ENCODE measurements around the gene SLC51B. TPM values are rescaled to one million over a fixed set of nuclear protein-coding genes. Genes with fewer than 3 reads are reported as not detected.

The SLC51B gene
- total RNA-seq, 1 experiment from 2014 or later = not detected

GRCh38 chr15:65085990-65086679 is 40.9 kb downstream of the SLC51B start:
- TF ChIP-seq ZNF274 (IDR thresholded peaks at IDR 0.05; ENCODE audit: low read depth, low read length) = no peak
- peak; percentile 66 to 84 (median 69) for TF ChIP-seq CTCF (IDR thresholded peaks at IDR 0.05 in 2 of 3, conservative IDR thresholded peaks at IDR 0.05 in 1 of 3; ENCODE audit: borderline replicate concordance in 1 of 3, insufficient read depth in 1 of 3, low read depth in 2 of 3, low read length in 2 of 3)
- TF ChIP-seq POLR2A (IDR thresholded peaks at IDR 0.05; ENCODE audit: borderline replicate concordance, extremely low read depth, insufficient read depth, insufficient read length) = no peak
- peak; percentile 70 for TF ChIP-seq RAD21 (IDR thresholded peaks at IDR 0.05; ENCODE audit: low read depth)
- intact Hi-C loops (cut with micrococcal nuclease) = loop anchor here (1.0 kb wide), 1 partner anchor 32 kb away; no protein-coding TSS in a partner anchor
- H3K9me2 ChIP-seq (ENCODE audit: insufficient read depth) = no peaks in the 10 kb centered on the region
- CTCF ChIA-PET = interaction anchor here (0.8 to 2.0 kb wide), 6 partner anchors 9 to 52 kb away, joined by 3 to 7 read pairs (median 6); no protein-coding TSS in a partner anchor
- H3K36me3 ChIP-seq (ENCODE audit: control insufficient read depth in 1 of 2, insufficient read depth in 2 of 2, low read length in 2 of 2) = no peaks in the 10 kb centered on the region
- H3K9me3 ChIP-seq (ENCODE audit: control insufficient read depth in 1 of 2, insufficient read depth in 1 of 2, low read depth in 1 of 2, low read length in 2 of 2) = no peaks in the 10 kb centered on the region
- no peaks in the 10 kb centered on the region for H3K79me2 ChIP-seq (ENCODE audit: insufficient read depth, low read length)
- H3K4me2 ChIP-seq (ENCODE audit: low read length) = no peak overlapping the region
- ATAC-seq (peak; percentile 91), DNase-seq (ENCODE audit: low read depth, low spot score) (peak; percentile 49)
- peaks cover 7% of the 10 kb centered on the region; the same call in 1 of the 2 replicates for H3K27me3 ChIP-seq (ENCODE audit: insufficient read depth, low read length)
- H4K20me1 ChIP-seq (ENCODE audit: insufficient read depth) = no peaks in the 10 kb centered on the region
- H3K9ac ChIP-seq (ENCODE audit: low read length) = no peak overlapping the region
- no TSS peak for BruUV-seq (replicated peaks)
- RAD21 ChIA-PET (ENCODE audit: low non-redundant PET in 1 of 2, low total read pairs in 2 of 2, uncharacterized antibody in 2 of 2, unreplicated experiment in 2 of 2) = no interaction called here
- POLR2A ChIA-PET = interaction anchor here (1.7 kb wide), 1 partner anchor 9 kb away, joined by 3 read pairs; no protein-coding TSS in a partner anchor
- H3K27ac ChIP-seq (ENCODE audit: low read depth, low read length) = no peak overlapping the region
- H2AFZ ChIP-seq (ENCODE audit: low read depth, low read length, poor library complexity, severe bottlenecking) = no peak overlapping the region
- H3K4me3 ChIP-seq (replicated peaks in 1 of 2; ENCODE audit: low read depth in 1 of 2, low read length in 2 of 2) = no peak overlapping the region
- peaks cover 0 to 5% of the 10 kb centered on the region in 2 experiments; a peak in 2 of 4 replicates for H3K4me1 ChIP-seq (ENCODE audit: control insufficient read depth in 1 of 2, insufficient read depth in 2 of 2, low read length in 2 of 2)

GRCh38 chr15:65086680-65087111 is 41.5 kb downstream of the SLC51B start:
- H3K4me2 ChIP-seq (ENCODE audit: low read length) = no peak overlapping the region
- no peak for TF ChIP-seq SIN3A (IDR thresholded peaks at IDR 0.05; ENCODE audit: low read depth)
- TF ChIP-seq TCF7L2 (IDR thresholded peaks at IDR 0.05; ENCODE audit: borderline replicate concordance, extremely low read depth, insufficient read depth, insufficient read length) = no peak
- no peak for TF ChIP-seq EGR1 (IDR thresholded peaks at IDR 0.05; ENCODE audit: low read depth)
- TF ChIP-seq JUND (IDR thresholded peaks at IDR 0.05) = no peak
- TF ChIP-seq ZNF274 (IDR thresholded peaks at IDR 0.05; ENCODE audit: low read depth, low read length) = no peak
- no peak for TF ChIP-seq EZH2 (IDR thresholded peaks at IDR 0.05)
- no peak for TF ChIP-seq MAX (IDR thresholded peaks at IDR 0.05)
- TF ChIP-seq POLR2A (IDR thresholded peaks at IDR 0.05; ENCODE audit: borderline replicate concordance, extremely low read depth, insufficient read depth, insufficient read length) = no peak
- no peak for TF ChIP-seq REST (IDR thresholded peaks at IDR 0.05; ENCODE audit: low read depth)
- no peak for TF ChIP-seq POLR2AphosphoS5 (IDR thresholded peaks at IDR 0.05; ENCODE audit: low read depth, low read length)

More at GRCh38 chr15:65086680-65087111, 41.5 kb downstream of the SLC51B start:
- ATAC-seq = peak; percentile 65
- Histone ChIP-seq H3K4me1 (ENCODE audit: control insufficient read depth in 1 of 2, insufficient read depth in 2 of 2, low read length in 2 of 2) (peaks cover 0 to 2% of the 10 kb centered on the region in 2 experiments; a peak in 2 of 4 replicates), H3K36me3 (ENCODE audit: control insufficient read depth in 1 of 2, insufficient read depth in 2 of 2, low read length in 2 of 2) (no peaks in the 10 kb centered on the region), H3K79me2 (ENCODE audit: insufficient read depth, low read length) (no peaks in the 10 kb centered on the region), H3K9me2 (ENCODE audit: insufficient read depth) (no peaks in the 10 kb centered on the region), H3K4me3 (replicated peaks in 1 of 2; ENCODE audit: low read depth in 1 of 2, low read length in 2 of 2) (no peak overlapping the region), H3K27ac (ENCODE audit: low read depth, low read length) (no peak overlapping the region), H4K20me1 (ENCODE audit: insufficient read depth) (no peaks in the 10 kb centered on the region), H3K27me3 (ENCODE audit: insufficient read depth, low read length) (peaks cover 7% of the 10 kb centered on the region; the same call in 1 of the 2 replicates), H3K9me3 (ENCODE audit: control insufficient read depth in 1 of 2, insufficient read depth in 1 of 2, low read depth in 1 of 2, low read length in 2 of 2) (no peaks in the 10 kb centered on the region), H3K9ac (ENCODE audit: low read length) (no peak overlapping the region), H2AFZ (ENCODE audit: low read depth, low read length, poor library complexity, severe bottlenecking) (no peak overlapping the region)
- BruUV-seq (replicated peaks) = no TSS peak
- POLR2A ChIA-PET = interaction anchor here (1.7 kb wide), 1 partner anchor 9 kb away, joined by 3 read pairs; no protein-coding TSS in a partner anchor
- intact Hi-C loops (cut with micrococcal nuclease) = loop anchor here (1.0 kb wide), 1 partner anchor 32 kb away; no protein-coding TSS in a partner anchor
- RAD21 ChIA-PET (ENCODE audit: low non-redundant PET in 1 of 2, low total read pairs in 2 of 2, uncharacterized antibody in 2 of 2, unreplicated experiment in 2 of 2) = no interaction called here
- CTCF ChIA-PET = interaction anchor here (0.8 to 2.0 kb wide), 7 partner anchors 8 to 53 kb away, joined by 3 to 7 read pairs (median 5); no protein-coding TSS in a partner anchor
- DNase-seq (ENCODE audit: low read depth, low spot score) = no peak

All from HCT116 (cell line).